IPS-11a (cell line): Measurements from ENCODE around the gene SARDH.
"Not testable (repeated sequence)": the region's sequence is repeated elsewhere in the genome, so short reads cannot be mapped to it uniquely, and the experiment has no call there.

Experiments
- H3K4me3 ChIP-seq: one replicate; pipeline ENCODE4 v1.5.1; 2013; ENCODE audit warnings: low read depth, low read length, control low read depth

SARDH gene

GRCh38 chr9:133761641-133762248 lies 23.6 kb upstream of the SARDH start:
- H3K4me3 ChIP-seq, result no peak overlapping the region

GRCh38 chr9:133760713-133761290 lies 22.6 kb upstream of the SARDH start:
- H3K4me3 ChIP-seq, result no peak overlapping the region

- H3K4me3 ChIP-seq, result no peak overlapping the region
These were observed 21.8 kb upstream of the SARDH start for GRCh38 chr9:133759946-133760345.

GRCh38 chr9:133759146-133759900 lies 21.2 kb upstream of the SARDH start:
- H3K4me3 ChIP-seq, result no peak overlapping the region

GRCh38 chr9:133758228-133758627 lies 20.1 kb upstream of the SARDH start:
- no peak overlapping the region for H3K4me3 ChIP-seq

- no peak overlapping the region for H3K4me3 ChIP-seq
These were observed 16.6 kb upstream of the SARDH start for GRCh38 chr9:133754688-133755227.

GRCh38 chr9:133754187-133754586 lies 16.0 kb upstream of the SARDH start:
- H3K4me3 ChIP-seq, result no peak overlapping the region

- no peak overlapping the region for H3K4me3 ChIP-seq
These were observed 14.7 kb upstream of the SARDH start for GRCh38 chr9:133752739-133753446.

- no peak overlapping the region for H3K4me3 ChIP-seq
These were observed 13.0 kb upstream of the SARDH start for GRCh38 chr9:133750982-133751649.

GRCh38 chr9:133747309-133747708 lies 9.2 kb upstream of the SARDH start:
- H3K4me3 ChIP-seq, result no peak overlapping the region

GRCh38 chr9:133744528-133744927 lies 6.4 kb upstream of the SARDH start:
- not testable (repeated sequence) for H3K4me3 ChIP-seq

GRCh38 chr9:133742849-133743444 lies 4.8 kb upstream of the SARDH start:
- no peak overlapping the region for H3K4me3 ChIP-seq

- H3K4me3 ChIP-seq, result no peak overlapping the region
These were observed 4.1 kb upstream of the SARDH start for GRCh38 chr9:133742251-133742650.

- H3K4me3 ChIP-seq, result no peak overlapping the region
These were observed 3.6 kb upstream of the SARDH start for GRCh38 chr9:133741716-133742115.

- no peak overlapping the region for H3K4me3 ChIP-seq
These were observed 2.8 kb upstream of the SARDH start for GRCh38 chr9:133740911-133741310.

- H3K4me3 ChIP-seq, result no peak overlapping the region
These were observed 1.5 kb upstream of the SARDH start for GRCh38 chr9:133739408-133740280.

- H3K4me3 ChIP-seq, result no peak overlapping the region
These were observed 581 bp upstream of the SARDH start for GRCh38 chr9:133738640-133739225.

- no peak overlapping the region for H3K4me3 ChIP-seq
These were observed 930 bp downstream of the SARDH start for GRCh38 chr9:133737071-133737773.

- no peak overlapping the region for H3K4me3 ChIP-seq
These were observed 2.2 kb downstream of the SARDH start for GRCh38 chr9:133735931-133736330.
